Sigmoid colon (tissue), 7 donors: ENCODE results near the gene MARF1. TPM values are rescaled to one million over a fixed set of nuclear protein-coding genes. Genes with fewer than 3 reads are reported as not detected.

Experiments used
- DNase-seq: peaks from one replicate; pipeline ENCODE4 v3.0.0-alpha.2; 2019
- H3K27ac ChIP-seq, 4 donors: fragments of 200-600 bp; sonication (generic); one replicate each; pipeline ENCODE4 v1.5.1; 2016 to 2019; ENCODE audit warnings: mild to moderate bottlenecking in 1 of 4
- H3K27me3 ChIP-seq, 3 donors: fragments of 200-600 bp; sonication (generic); one replicate each; pipeline ENCODE4 v1.5.1; 2019; ENCODE audit warnings: mild to moderate bottlenecking in 1 of 3
- H3K36me3 ChIP-seq, 4 donors: fragments of 200-600 bp; sonication (generic); one replicate each; pipeline ENCODE4 v1.5.1; 2016 to 2019
- H3K4me1 ChIP-seq, 4 donors: fragments of 200-600 bp; sonication (generic); one replicate each; pipeline ENCODE4 v1.5.1; 2017 to 2019
- H3K4me3 ChIP-seq, 4 donors: fragments of 200-600 bp; sonication (generic); one replicate each; pipeline ENCODE4 v1.5.1; 2017 to 2019; ENCODE audit warnings: mild to moderate bottlenecking in 2 of 4, moderate library complexity in 1 of 4
- H3K9me3 ChIP-seq, 4 donors: fragments of 200-600 bp in 3 of 4; sonication (generic) in 3 of 4; one replicate each; pipeline versions ENCODE4 v1.5.1 to v1.6.1; 2013 to 2019
- EP300 ChIP-seq, 4 donors: sonication (generic); formaldehyde crosslinking; IDR thresholded peaks; one replicate each; pipeline ENCODE4 v1.6.1; 2017; ENCODE audit warnings: antibody characterized with exemption in 4 of 4
- POLR2A ChIP-seq, 2 donors: fragments of 450-650 bp; IDR thresholded peaks; one replicate each; pipeline ENCODE4 v1.6.1; 2016; ENCODE audit warnings: antibody characterized with exemption in 2 of 2, mild to moderate bottlenecking in 2 of 2, moderate library complexity in 2 of 2
- POLR2AphosphoS5 ChIP-seq, 4 donors: sonication (generic); formaldehyde crosslinking; IDR thresholded peaks; one replicate each; pipeline ENCODE4 v1.6.1; 2017; ENCODE audit warnings: antibody characterized with exemption in 4 of 4
- WGBS, 2 donors: extraction: QIAGEN DNeasy Blood & Tissue Kit; methylation state at CpG; one replicate each; pipeline ENCODE4 v1.1.7; 2013; 5-methylcytosine and 5-hydroxymethylcytosine counted together
- intact Hi-C: fragments of 100-400 bp; cut with DNase I; formaldehyde crosslinking; loops from one replicate; pipeline ENCODE4 v1.15.1; 2023
- polyA plus RNA-seq, 3 donors: library from polyadenylated mRNA; stranded (reverse); fragments of 200-250 nt; gene quantifications; one replicate each; pipeline ENCODE4 v1.2.3, GENCODE V29; 2013
- total RNA-seq, 4 donors: library from RNA; depleted of rRNA; stranded (reverse); fragments of >200 nt; gene quantifications; one replicate each; pipeline ENCODE4 v1.1.0, GENCODE V29; 2016
- TF ChIP-seq, protein P1 (sequence below), 4 experiments: fragments of 450-650 bp in 3 of 4; fragments of 200-600 bp in 1 of 4; IDR thresholded peaks; one replicate each; pipeline ENCODE4 v1.5.1; 2016 to 2019; ENCODE audit warnings: antibody characterized with exemption in 4 of 4, mild to moderate bottlenecking in 3 of 4, moderate library complexity in 2 of 4
- donor health status: healthy with polysubstance abuse.
- donor health status: Bipolar disorder and iron deficiency.
- donor health status: healthy.

MARF1 gene
- total and polyA plus RNA-seq, 7 donors, result 13.8 to 76.7 (median 43.8) TPM

DNA sequence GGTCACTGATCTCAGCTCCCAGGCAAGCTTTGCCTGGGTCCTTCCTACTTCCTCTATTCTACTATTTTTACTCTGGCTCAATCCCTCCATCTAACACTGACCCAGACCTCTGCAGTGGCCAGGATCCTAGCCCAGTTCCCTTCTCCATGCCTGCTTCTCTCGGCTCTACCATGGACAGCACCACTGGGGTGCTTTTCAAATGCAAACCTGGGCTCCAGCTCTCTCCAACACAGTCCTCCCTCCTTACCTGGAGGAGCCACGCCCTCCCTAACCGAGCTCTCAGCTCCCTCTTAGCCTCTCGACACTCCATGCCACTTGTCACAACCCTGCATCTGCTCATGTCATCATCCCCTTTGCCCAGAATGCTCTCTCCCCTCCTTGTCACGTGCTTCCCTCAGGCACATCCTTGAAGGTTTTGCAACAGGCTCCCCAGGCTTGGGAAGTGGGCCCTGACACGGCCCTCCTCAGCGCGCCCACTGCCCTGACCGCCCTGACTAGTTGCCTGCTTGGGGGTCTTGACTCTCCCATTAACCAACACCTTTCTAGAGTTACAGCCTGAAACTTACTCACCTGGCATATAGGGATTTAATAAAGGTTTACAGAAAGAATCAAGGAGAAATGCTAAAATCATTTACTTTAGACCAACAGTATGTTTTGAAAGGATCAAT is 41.6 kb downstream of the MARF1 start:
- DNase-seq, result peak; percentile 43
- intact Hi-C loops, result no loop called here
- 91% methylated on average over 9 of the region's 9 CpGs for WGBS, 2 donors

DNA sequence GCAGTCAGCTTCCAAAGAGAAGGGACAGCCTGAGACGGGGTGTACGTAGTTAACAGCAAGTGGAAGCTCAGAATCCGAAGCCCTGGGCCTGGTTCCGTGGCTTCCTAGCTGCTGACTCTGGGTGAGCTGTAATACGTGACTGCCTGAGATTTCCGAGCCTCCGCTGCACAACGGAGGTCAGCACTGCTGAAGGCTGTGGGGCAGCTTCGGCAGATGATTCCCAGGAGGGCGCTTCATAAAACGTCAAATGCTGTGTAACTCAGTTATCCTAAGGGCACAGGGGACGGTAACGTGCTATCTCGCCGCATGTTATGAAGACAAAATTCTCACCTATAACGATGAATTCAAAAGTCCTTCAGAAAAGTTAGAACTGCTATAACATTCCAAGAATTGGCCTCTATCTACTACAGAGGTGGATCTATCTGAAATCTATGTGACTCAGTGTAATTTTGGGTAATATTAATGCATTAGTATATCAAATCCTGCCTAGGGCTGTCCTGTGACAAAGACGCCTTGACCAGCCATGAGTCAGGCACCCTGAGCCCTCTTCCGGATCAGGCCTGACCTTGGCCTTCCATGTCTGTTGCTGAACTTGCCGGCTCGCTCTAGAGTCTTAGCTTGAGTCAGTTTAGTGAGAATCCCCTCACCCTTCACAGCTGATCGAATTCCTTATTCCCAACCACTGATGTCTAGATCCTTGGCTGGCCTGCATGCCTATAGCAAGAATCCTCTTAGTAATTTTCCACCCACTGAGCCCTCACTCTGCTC is 43.5 kb downstream of the MARF1 start:
- DNase-seq, result peak; percentile 52
- H3K27ac ChIP-seq, result no peak overlapping the region
- H3K27me3 ChIP-seq, result no peaks in the 10 kb centered on the region
- intact Hi-C loops, result no loop called here
- no peak overlapping the region for H3K4me3 ChIP-seq
- peaks cover 48 to 100% (median 72%) of the 10 kb centered on the region in 4 donors for H3K36me3 ChIP-seq
- no peaks in the 10 kb centered on the region for H3K4me1 ChIP-seq
- H3K9me3 ChIP-seq, result no peaks in the 10 kb centered on the region
- WGBS, 2 donors, result 94 to 95% methylated on average over 21 of the region's 21 CpGs
- TF ChIP-seq EP300 (IDR thresholded peaks at IDR 0.05) (no peak), POLR2A (IDR thresholded peaks at IDR 0.05) (no peak), POLR2AphosphoS5 (IDR thresholded peaks at IDR 0.05) (no peak)
- TF ChIP-seq, protein P1, sequence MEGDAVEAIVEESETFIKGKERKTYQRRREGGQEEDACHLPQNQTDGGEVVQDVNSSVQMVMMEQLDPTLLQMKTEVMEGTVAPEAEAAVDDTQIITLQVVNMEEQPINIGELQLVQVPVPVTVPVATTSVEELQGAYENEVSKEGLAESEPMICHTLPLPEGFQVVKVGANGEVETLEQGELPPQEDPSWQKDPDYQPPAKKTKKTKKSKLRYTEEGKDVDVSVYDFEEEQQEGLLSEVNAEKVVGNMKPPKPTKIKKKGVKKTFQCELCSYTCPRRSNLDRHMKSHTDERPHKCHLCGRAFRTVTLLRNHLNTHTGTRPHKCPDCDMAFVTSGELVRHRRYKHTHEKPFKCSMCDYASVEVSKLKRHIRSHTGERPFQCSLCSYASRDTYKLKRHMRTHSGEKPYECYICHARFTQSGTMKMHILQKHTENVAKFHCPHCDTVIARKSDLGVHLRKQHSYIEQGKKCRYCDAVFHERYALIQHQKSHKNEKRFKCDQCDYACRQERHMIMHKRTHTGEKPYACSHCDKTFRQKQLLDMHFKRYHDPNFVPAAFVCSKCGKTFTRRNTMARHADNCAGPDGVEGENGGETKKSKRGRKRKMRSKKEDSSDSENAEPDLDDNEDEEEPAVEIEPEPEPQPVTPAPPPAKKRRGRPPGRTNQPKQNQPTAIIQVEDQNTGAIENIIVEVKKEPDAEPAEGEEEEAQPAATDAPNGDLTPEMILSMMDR (IDR thresholded peaks at IDR 0.05), result no peak

More for the DNA sequence above, 41.6 kb downstream of the MARF1 start:
- H3K27me3 ChIP-seq, result no peaks in the 10 kb centered on the region
- H3K27ac ChIP-seq, result no peak overlapping the region
- H3K4me3 ChIP-seq, result no peak overlapping the region
- no peaks in the 10 kb centered on the region for H3K9me3 ChIP-seq
- peaks cover 44 to 100% (median 61%) of the 10 kb centered on the region in 4 donors for H3K36me3 ChIP-seq
- H3K4me1 ChIP-seq, result no peaks in the 10 kb centered on the region
- TF ChIP-seq POLR2AphosphoS5 (IDR thresholded peaks at IDR 0.05) (no peak), POLR2A (IDR thresholded peaks at IDR 0.05) (no peak), EP300 (IDR thresholded peaks at IDR 0.05) (no peak)
- TF ChIP-seq, protein P1 (IDR thresholded peaks at IDR 0.05), result no peak

DNA sequence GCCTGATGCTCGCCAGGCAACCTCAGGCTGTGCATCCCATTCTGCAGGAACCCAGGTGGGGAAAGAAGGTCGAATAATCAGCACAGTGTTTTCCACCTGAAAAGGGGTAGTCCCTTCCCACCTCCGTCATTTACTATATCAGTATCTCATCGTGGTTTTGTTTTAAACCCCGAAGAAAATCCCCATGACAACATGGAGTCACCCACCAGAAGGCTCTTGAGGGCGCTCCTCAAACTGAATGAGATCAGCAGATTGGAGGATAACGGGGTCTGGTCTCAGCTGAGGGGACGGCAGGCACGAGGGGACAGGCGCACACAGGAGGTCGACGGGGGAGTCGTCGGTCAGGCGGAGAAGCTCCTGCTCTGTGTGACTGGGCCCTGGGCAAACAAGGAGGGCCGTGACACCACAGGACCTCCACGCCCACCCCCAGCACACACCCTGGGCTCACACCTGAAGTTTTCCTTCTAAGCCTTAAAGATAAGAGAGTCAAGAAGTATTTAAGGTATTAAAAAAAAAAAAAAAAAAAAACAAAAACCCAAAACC is 44.2 kb downstream of the MARF1 start:
- peak; percentile 57 for DNase-seq
- Histone ChIP-seq H3K4me1 (no peaks in the 10 kb centered on the region), H3K36me3 (peaks cover 46 to 98% (median 65%) of the 10 kb centered on the region in 4 donors), H3K9me3 (no peaks in the 10 kb centered on the region), H3K27me3 (no peaks in the 10 kb centered on the region), H3K4me3 (no peak overlapping the region), H3K27ac (no peak overlapping the region)
- 91% methylated on average over 17 of the region's 17 CpGs for WGBS, 2 donors
- intact Hi-C loops, result no loop called here
- TF ChIP-seq POLR2A (IDR thresholded peaks at IDR 0.05) (no peak), POLR2AphosphoS5 (IDR thresholded peaks at IDR 0.05) (no peak), EP300 (IDR thresholded peaks at IDR 0.05) (no peak)
- TF ChIP-seq, protein P1 (IDR thresholded peaks at IDR 0.05), result no peak

GRCh38 chr16:15597822-15598647 is 44.9 kb downstream of the MARF1 start:
- Histone ChIP-seq H3K9me3 (no peaks in the 10 kb centered on the region), H3K27ac (no peak overlapping the region)
- WGBS, 2 donors, result 90 to 93% methylated on average over 15 of the region's 15 CpGs

More at GRCh38 chr16:15597822-15598647, 44.9 kb downstream of the MARF1 start:
- no peaks in the 10 kb centered on the region for H3K27me3 ChIP-seq
- no peak for TF ChIP-seq EP300 (IDR thresholded peaks at IDR 0.05)
- no peak for TF ChIP-seq POLR2A (IDR thresholded peaks at IDR 0.05)
- TF ChIP-seq, protein P1 (IDR thresholded peaks at IDR 0.05), result no peak
- TF ChIP-seq POLR2AphosphoS5 (IDR thresholded peaks at IDR 0.05), result no peak
- no peak overlapping the region for H3K4me3 ChIP-seq
- intact Hi-C loops, result no loop called here
- H3K4me1 ChIP-seq, result no peaks in the 10 kb centered on the region
- DNase-seq, result peak; percentile 52
- H3K36me3 ChIP-seq, result peaks cover 40 to 91% (median 63%) of the 10 kb centered on the region in 4 donors
